Lung microvascular endothelial cell (primary cell): Measurements from ENCODE around the gene CADM1. TPM values are rescaled to one million over a fixed set of nuclear protein-coding genes. Genes with fewer than 3 reads are reported as not detected.

Experiments
- DNase-seq, 2 donors: peaks; one replicate each; pipeline versions ENCODE4 v3.0.0 to v3.0.0-alpha.2; 2010; ENCODE audit warnings: low read depth in 2 of 2
- total RNA-seq: library from RNA; depleted of rRNA; stranded (reverse); fragments of >200 nt; gene quantifications from 2 replicates; pipeline ENCODE4 v1.2.1, GENCODE V29; 2014

Gene CADM1
- total RNA-seq, 1 donor from 2014 or later: 0.40 TPM

GRCh38 chr11:115321605-115322289 is 182.5 kb downstream of the CADM1 start:
- no peak for DNase-seq

GRCh38 chr11:115317277-115318185 is 186.7 kb downstream of the CADM1 start:
- no peak for DNase-seq

- DNase-seq: no peak
Observed at GRCh38 chr11:115316696-115317095, 187.5 kb downstream of the CADM1 start.

- DNase-seq: no peak
Observed at GRCh38 chr11:115314330-115314920, 189.8 kb downstream of the CADM1 start.

GRCh38 chr11:115313224-115313838 is 190.9 kb downstream of the CADM1 start:
- no peak for DNase-seq

- no peak for DNase-seq
Observed at GRCh38 chr11:115311949-115312348, 192.3 kb downstream of the CADM1 start.

GRCh38 chr11:115306689-115307088 is 197.5 kb downstream of the CADM1 start:
- no peak for DNase-seq

GRCh38 chr11:115304774-115305472 is 199.3 kb downstream of the CADM1 start:
- no peak for DNase-seq

- DNase-seq: no peak
Observed at GRCh38 chr11:115303929-115304531, 200.2 kb downstream of the CADM1 start.

- no peak for DNase-seq
Observed at GRCh38 chr11:115302946-115303703, 201.1 kb downstream of the CADM1 start.

GRCh38 chr11:115300660-115301428 is 203.4 kb downstream of the CADM1 start:
- no peak for DNase-seq

- no peak for DNase-seq
Observed at GRCh38 chr11:115298300-115299012, 205.8 kb downstream of the CADM1 start.

- no peak for DNase-seq
Observed at GRCh38 chr11:115297330-115297729, 206.9 kb downstream of the CADM1 start.

- DNase-seq: peak in 1 of 2 donors; percentile 4
Observed at GRCh38 chr11:115291325-115291724, 212.9 kb downstream of the CADM1 start.

GRCh38 chr11:115290893-115291292 is 213.3 kb downstream of the CADM1 start:
- DNase-seq: peak; percentile 3

GRCh38 chr11:115290479-115290878 is 213.7 kb downstream of the CADM1 start:
- DNase-seq: peak in 1 of 2 donors; percentile 2

- no peak for DNase-seq
Observed at GRCh38 chr11:115287266-115287665, 216.9 kb downstream of the CADM1 start.

- no peak for DNase-seq
Observed at GRCh38 chr11:115286614-115287013, 217.6 kb downstream of the CADM1 start.

GRCh38 chr11:115284773-115285172 is 219.4 kb downstream of the CADM1 start:
- no peak for DNase-seq
